Left cardiac atrium (tissue), 4 donors: ENCODE results near the gene SLC12A9. TPM values are rescaled to one million over a fixed set of nuclear protein-coding genes. Genes with fewer than 3 reads are reported as not detected.

Experiments used
- ATAC-seq, 2 donors: fragments of 200-7000 bp; cut with Tn5 transposase; one replicate each; pipeline ENCODE4 v1.9.1; 2020; ENCODE audit warnings: mild to moderate bottlenecking in 2 of 2, moderate library complexity in 2 of 2
- DNase-seq: peaks from one replicate; pipeline ENCODE4 v3.0.0-alpha.2; 2020
- intact Hi-C, 2 donors: fragments of 100-400 bp; cut with DNase I; formaldehyde crosslinking; loops; one replicate each; pipeline versions ENCODE4 v1.14.1 to v1.15.1; 2022 to 2023
- total RNA-seq, 2 donors: library from RNA; stranded (reverse); fragmentation: NEBNext Ultra II Directional; extraction: Animal tissue kit (Norgen Biotek cat#: 25700); gene quantifications; one replicate each; pipeline ENCODE4 v1.2.1, GENCODE V29; 2021
- donor health status: DM: no; HTN: yes; CAD: no.
- donor health status: DM: no; HTN: yes; CAD: no; lungs with severe emphysema.
- donor health status: DM: yes; HTN: yes; CAD: no.
- donor health status: Dilated cardiomyopathy.

Gene SLC12A9
- total RNA-seq, 2 donors from 2014 or later, result 13.4 to 14.7 TPM

GRCh38 chr7:100878685-100879084 lies 26.2 kb downstream of the SLC12A9 start:
- no peak for DNase-seq
- ATAC-seq, result no peak
- intact Hi-C loops, result no loop called here

DNA sequence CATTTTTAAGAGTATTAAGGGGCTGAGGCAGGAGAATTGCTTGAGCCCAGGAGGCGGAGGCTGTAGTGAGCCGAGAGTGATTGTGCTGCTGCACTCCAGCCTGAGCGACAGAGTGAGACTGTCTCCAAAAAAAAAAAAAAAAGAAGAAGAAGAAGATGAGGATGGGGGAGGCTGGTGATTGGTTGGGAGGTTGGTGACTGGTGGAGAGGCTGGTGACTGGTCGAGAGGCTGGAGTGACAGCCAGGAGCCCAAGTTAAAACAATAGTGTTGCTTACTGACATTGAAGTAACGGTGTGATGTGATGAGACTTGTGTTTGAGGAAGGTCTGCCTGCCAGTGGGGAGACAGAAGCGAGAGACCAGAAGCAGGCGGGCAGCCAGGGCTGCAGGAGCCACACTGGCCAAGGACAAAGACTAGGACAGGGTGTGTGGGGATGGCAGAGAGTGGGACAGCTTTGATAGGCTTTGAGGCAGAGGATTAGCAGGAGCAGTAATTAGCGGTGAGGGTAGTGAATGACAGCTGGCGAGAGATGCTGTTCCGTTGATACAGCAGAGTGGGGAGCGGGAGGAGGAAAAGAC lies 27.3 kb downstream of the SLC12A9 start:
- ATAC-seq (peak; percentile 21 to 63), DNase-seq (no peak)
- intact Hi-C loops, result no loop called here

DNA sequence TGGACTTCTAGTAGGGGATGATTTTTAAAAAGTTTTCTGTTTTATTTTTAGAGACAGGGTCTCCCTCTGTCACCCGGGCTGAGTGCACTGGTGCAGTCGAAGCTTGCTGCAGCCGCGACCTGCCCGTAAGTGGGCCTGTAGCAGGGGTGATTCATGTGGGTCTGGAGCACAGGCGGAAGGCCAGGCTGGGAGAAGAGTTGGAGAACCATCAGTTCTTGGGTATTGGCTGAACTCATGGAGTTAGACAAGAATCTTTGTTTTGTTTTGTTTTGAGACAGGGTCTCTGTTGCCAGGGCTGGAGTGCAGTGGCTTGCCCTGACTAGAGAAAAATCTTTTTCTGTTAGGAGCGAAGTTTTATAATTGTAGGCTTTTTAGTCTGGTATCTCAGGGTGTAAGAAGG lies 28.1 kb downstream of the SLC12A9 start:
- intact Hi-C loops, result no loop called here
- ATAC-seq (no peak), DNase-seq (no peak)

GRCh38 chr7:100881136-100881535 lies 28.6 kb downstream of the SLC12A9 start:
- intact Hi-C loops, result no loop called here
- ATAC-seq, result no peak
- DNase-seq, result no peak

DNA sequence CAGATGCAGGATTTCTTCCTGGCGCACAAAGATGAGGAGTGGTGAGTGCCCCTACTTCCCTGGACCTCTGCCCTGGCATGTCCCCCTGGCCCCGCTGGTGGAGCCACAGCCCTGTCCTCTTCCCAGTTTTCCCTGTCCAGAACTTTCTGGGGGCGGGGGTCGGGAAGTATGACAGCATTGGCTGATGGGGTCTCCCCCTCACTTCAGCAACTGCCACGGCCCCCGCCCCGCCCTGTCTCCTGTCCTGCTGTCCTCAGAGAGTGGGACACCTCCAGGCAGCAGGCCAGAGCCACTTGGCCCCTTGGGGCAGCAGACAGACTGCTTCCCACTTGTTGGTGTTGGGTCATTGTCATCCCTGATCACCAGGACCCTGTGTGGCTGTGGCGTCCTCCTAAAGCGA lies 29.7 kb downstream of the SLC12A9 start:
- intact Hi-C loops, result no loop called here
- DNase-seq (no peak), ATAC-seq (no peak)

- DNase-seq (no peak), ATAC-seq (no peak)
- intact Hi-C loops, result no loop called here
Measured at GRCh38 chr7:100882785-100883526, 30.4 kb downstream of the SLC12A9 start.

- intact Hi-C loops, result no loop called here
- DNase-seq (no peak), ATAC-seq (no peak)
Measured at GRCh38 chr7:100884736-100885439, 32.4 kb downstream of the SLC12A9 start.

- ATAC-seq, result no peak
- DNase-seq, result no peak
- intact Hi-C loops, result no loop called here
Measured at GRCh38 chr7:100885440-100886141, 33.1 kb downstream of the SLC12A9 start.

DNA sequence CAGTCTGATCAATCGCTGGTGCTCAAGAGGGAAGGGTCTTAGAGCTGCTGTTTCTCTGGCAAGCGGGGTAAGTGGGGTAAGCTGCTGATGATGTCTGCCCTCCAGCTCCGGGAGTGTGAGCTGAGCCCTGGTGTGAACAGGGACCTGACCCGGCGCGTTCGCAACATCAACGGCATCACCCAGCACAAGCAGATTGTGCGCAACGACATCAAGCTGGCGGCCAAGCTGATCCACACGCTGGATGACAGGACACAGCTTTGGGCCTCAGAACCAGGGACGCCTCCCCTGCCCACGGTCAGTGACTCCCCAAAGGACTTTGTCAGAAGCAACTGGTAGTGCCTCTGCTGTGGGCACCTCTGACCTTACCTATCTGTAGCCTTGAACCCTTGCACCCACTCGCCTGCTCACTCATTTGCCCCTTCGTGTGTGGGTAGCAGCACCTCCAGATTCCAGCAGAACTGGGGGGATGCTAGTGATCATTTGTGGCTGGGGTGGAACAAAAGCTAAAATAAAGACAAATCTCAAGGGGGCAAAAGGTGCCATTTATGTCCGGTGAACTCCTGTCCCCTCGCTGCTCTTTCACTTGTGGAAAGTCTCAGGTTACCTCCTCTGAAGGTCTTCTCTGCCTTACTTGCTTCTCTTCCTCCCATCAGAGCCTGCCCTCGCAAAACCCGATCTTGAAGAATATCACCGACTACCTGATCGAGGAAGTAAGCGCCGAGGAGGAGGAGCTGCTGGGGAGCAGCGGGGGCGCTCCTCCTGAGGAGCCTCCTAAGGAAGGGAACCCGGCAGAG lies 33.8 kb downstream of the SLC12A9 start:
- intact Hi-C loops, result no loop called here
- DNase-seq, result no peak
- ATAC-seq, result no peak

- intact Hi-C loops, result no loop called here
- ATAC-seq, result no peak
- no peak for DNase-seq
Measured at GRCh38 chr7:100886936-100887515, 34.5 kb downstream of the SLC12A9 start.

DNA sequence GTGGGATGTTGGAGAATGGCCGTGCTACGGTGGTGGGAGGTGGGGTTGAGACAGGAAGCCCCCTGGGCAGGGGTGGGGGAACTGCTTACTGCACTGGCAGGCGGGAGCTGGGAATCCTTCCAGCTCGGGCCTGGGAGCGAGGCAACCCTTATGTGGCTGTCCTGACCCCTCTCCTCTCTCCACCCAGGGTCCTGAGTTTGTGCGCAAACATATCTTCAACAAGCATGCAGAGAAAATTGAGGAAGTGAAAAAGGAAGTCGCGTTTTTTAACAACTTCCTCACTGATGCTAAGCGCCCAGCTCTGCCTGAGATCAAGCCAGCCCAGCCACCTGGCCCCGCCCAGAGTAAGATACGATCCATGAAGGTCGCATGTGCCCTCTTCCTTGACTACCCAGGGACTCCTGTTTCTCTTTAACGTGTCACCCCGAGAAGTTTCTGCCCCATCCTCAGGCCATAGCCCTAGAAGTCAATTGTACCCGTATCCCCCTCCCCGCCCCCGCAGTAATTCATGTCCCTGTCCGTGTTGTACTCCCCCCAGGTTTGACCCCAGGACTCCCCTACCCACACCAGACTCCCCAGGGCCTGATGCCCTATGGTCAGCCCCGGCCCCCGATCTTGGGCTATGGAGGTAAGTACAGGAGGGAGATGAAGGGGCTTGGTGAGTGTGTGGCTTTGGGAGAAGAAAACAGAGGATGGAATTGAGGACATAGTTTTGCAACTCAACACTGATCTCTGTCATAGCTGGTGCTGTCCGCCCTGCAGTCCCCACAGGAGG lies 35.2 kb downstream of the SLC12A9 start:
- DNase-seq, result no peak
- no peak for ATAC-seq
- intact Hi-C loops, result no loop called here

- DNase-seq, result no peak
- ATAC-seq, result no peak
- intact Hi-C loops, result no loop called here
Measured at GRCh38 chr7:100888291-100888987, 35.9 kb downstream of the SLC12A9 start.

- intact Hi-C loops, result no loop called here
- DNase-seq, result no peak
- ATAC-seq, result peak; percentile 58 to 59
Measured at GRCh38 chr7:100888988-100889750, 36.7 kb downstream of the SLC12A9 start, which contains the start of gene UFSP1. Gene UFSP1 (minus strand): TSS chr7:100889715. CDS start chr7:100889271, 444 bp downstream.

DNA sequence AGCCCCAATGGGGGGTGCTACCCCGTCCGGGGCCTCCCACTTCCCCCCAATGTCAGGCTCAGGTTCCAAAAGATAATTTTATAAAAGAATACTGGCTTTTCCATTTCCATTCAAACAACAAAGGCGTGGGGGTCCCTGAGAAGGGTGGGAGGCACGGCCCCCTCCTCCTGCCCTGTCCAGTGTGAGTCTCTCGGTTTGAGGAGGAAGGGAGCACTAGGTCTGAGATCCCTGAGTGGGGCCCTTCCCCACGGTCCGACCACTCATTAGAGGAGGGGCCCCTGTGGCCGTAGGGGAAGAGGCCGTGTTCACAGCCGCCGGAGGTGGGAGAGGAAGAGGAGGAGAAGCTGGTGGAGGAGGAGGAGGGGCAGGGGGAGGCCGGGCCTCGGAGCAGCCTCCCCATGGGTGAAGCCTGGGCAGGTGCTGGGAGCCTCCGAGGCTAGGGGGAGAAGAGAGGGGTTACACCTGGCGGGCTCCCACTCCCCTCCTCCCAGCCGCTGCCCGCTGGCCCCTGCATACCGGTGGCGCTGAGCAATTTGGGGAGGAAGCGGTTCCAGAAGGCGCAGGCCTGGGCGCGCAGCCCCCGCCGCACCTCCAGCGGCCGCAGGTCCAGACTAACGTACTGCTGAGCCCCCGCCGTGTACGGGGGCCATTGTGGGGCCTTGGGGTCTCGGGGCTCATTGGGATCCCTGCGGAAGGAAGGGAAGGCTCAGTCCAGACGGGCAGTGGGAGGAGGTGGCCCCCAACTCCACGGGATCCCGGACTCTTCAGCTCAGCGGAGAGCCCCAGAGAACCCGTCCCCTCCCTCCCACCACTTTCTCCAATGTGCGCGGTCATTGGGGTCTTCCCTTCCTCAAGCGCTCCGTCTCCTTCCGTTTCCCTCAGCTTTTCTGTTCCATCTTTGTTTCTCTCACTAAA lies 38.4 kb downstream of the SLC12A9 start:
- DNase-seq, result no peak
- ATAC-seq, result peak in 1 of 2 donors; percentile 2
- intact Hi-C loops, result loop anchor here in 1 of 2 donors (10.0 kb wide), 1 partner anchor 284 kb away; no protein-coding TSS in a partner anchor

- DNase-seq (no peak), ATAC-seq (no peak)
- intact Hi-C loops, result loop anchor here in 1 of 2 donors (10.0 kb wide), 1 partner anchor 283 kb away; no protein-coding TSS in a partner anchor
Measured at GRCh38 chr7:100891568-100892247, 39.2 kb downstream of the SLC12A9 start.
